Omental fat pad (tissue), 4 donors: Measurements from ENCODE around the gene KIF5A. TPM values are rescaled to one million over a fixed set of nuclear protein-coding genes. Genes with fewer than 3 reads are reported as not detected.
"Not testable (repeated sequence)": the region's sequence is repeated elsewhere in the genome, so short reads cannot be mapped to it uniquely, and the experiment has no call there.

Experiments used
- ATAC-seq: fragments of 150-250 bp; one replicate; pipeline ENCODE4 v1.9.1; 2016; ENCODE audit warnings: mild to moderate bottlenecking, moderate library complexity; ENCODE audit not compliant: low FRiP score
- DNase-seq: peaks from one replicate; pipeline ENCODE4 v3.0.0-alpha.2; 2019; ENCODE audit warnings: low spot score
- CTCF ChIP-seq, 3 donors: fragments of 450-650 bp; IDR thresholded peaks; one replicate each; pipeline ENCODE4 v1.5.1; 2016 to 2017; ENCODE audit warnings: antibody characterized with exemption in 3 of 3, mild to moderate bottlenecking in 3 of 3, moderate library complexity in 2 of 3
- total RNA-seq, 4 donors: library from RNA; depleted of rRNA; stranded (reverse); fragments of >200 nt; gene quantifications; one replicate each; pipeline ENCODE4 v1.1.0, GENCODE V29; 2016

The KIF5A gene
- total RNA-seq, 4 donors from 2014 or later = 0.09 to 0.13 TPM; not detected in 2

- DNase-seq (no peak), ATAC-seq (no peak)
- no peak for TF ChIP-seq CTCF (IDR thresholded peaks at IDR 0.05)
Observed at GRCh38 chr12:57513266-57513665, 36.6 kb upstream of the KIF5A start.

- not testable (repeated sequence) for ATAC-seq, DNase-seq
Observed at GRCh38 chr12:57513677-57514076, 36.2 kb upstream of the KIF5A start.

GRCh38 chr12:57514246-57514645 lies 35.6 kb upstream of the KIF5A start:
- ATAC-seq, DNase-seq: not testable (repeated sequence)

GRCh38 chr12:57514720-57515407 lies 35.0 kb upstream of the KIF5A start:
- ATAC-seq (no peak), DNase-seq (no peak)
- TF ChIP-seq CTCF (IDR thresholded peaks at IDR 0.05) = no peak

- TF ChIP-seq CTCF (IDR thresholded peaks at IDR 0.05) = no peak
- no peak for DNase-seq
- ATAC-seq = no peak
Observed at GRCh38 chr12:57515408-57515933, 34.4 kb upstream of the KIF5A start.

GRCh38 chr12:57515934-57516541 lies 33.8 kb upstream of the KIF5A start:
- TF ChIP-seq CTCF (IDR thresholded peaks at IDR 0.05) = no peak
- DNase-seq (no peak), ATAC-seq (no peak)

- DNase-seq = no peak
- no peak for TF ChIP-seq CTCF (IDR thresholded peaks at IDR 0.05)
- ATAC-seq = no peak
Observed at GRCh38 chr12:57516617-57517153, 33.2 kb upstream of the KIF5A start.

GRCh38 chr12:57517187-57517586 lies 32.7 kb upstream of the KIF5A start:
- ATAC-seq (no peak), DNase-seq (no peak)
- TF ChIP-seq CTCF (IDR thresholded peaks at IDR 0.05) = no peak

- not testable (repeated sequence) for DNase-seq, ATAC-seq
Observed at GRCh38 chr12:57517718-57518117, 32.1 kb upstream of the KIF5A start.
